GM12874 (cell line): ENCODE results near the gene OTUB2.

Source experiments
- TF ChIP-seq, protein P1 (sequence below): IDR thresholded peaks from 2 replicates; pipeline ENCODE4 v1.5.1; 2011; ENCODE audit warnings: low read depth, mild to moderate bottlenecking, control low read depth, low read length, moderate library complexity; ENCODE audit not compliant: insufficient read depth

The OTUB2 gene

DNA sequence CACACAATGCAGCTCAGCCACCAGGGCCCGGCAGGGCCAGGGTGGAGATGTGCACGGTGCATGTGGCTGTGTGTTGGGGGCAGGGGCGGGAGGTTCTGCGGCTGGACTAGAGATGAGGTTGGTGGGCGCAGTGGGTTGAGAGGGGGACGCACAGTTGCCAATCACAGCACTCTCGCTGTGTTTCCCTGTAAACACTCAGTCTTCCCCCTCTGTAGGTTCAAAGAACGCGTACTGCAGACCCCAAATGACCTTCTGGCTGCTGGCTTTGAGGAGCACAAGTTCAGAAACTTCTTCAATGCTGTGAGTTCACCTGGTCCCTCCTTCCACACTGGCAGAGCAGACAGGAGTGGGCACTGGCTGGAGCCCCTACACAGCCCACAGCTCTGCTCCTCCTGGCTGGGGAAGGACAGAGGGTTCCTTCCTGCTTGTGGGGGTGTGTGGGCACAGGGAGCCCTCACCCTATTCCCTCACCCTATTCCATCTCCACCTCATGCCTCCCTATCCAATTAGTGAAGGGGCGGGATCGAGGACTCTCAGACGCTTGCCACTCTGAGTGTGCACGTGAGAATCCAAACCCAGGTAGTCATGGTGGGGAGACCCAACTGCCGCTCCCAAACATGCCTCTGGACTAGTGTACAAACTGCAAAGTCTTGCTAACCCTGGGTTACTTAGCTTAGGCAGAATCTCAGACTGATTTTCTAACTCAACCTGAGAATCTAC lies 17.8 kb downstream of the OTUB2 start:
- TF ChIP-seq, protein P1, sequence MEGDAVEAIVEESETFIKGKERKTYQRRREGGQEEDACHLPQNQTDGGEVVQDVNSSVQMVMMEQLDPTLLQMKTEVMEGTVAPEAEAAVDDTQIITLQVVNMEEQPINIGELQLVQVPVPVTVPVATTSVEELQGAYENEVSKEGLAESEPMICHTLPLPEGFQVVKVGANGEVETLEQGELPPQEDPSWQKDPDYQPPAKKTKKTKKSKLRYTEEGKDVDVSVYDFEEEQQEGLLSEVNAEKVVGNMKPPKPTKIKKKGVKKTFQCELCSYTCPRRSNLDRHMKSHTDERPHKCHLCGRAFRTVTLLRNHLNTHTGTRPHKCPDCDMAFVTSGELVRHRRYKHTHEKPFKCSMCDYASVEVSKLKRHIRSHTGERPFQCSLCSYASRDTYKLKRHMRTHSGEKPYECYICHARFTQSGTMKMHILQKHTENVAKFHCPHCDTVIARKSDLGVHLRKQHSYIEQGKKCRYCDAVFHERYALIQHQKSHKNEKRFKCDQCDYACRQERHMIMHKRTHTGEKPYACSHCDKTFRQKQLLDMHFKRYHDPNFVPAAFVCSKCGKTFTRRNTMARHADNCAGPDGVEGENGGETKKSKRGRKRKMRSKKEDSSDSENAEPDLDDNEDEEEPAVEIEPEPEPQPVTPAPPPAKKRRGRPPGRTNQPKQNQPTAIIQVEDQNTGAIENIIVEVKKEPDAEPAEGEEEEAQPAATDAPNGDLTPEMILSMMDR = no peak

DNA sequence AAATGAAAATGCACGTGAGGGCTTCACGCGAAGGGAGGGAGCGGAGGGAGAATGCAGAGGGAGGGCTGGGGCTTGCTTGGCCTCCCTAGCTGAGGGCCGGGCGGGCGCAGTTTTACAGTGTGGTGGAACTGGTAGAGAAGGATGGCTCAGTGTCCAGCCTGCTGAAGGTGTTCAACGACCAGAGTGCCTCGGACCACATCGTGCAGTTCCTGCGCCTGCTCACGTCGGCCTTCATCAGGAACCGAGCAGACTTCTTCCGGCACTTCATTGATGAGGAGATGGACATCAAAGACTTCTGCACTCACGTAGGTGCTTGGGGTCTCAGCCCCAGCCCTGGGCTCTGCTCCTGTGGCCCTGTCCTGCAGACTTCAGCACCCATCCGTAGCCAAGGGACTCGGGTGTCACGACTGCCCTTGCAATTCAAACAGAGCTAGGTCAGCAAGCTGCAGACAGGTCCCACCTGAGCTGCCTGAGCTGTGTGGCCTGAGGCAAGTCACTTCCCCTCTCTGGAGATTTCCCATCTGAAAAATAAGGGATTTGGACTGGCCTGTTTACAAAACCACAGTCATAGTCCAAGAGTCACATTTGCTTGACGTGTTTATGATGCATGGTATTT lies 18.4 kb downstream of the OTUB2 start:
- TF ChIP-seq, protein P1 = no peak

DNA sequence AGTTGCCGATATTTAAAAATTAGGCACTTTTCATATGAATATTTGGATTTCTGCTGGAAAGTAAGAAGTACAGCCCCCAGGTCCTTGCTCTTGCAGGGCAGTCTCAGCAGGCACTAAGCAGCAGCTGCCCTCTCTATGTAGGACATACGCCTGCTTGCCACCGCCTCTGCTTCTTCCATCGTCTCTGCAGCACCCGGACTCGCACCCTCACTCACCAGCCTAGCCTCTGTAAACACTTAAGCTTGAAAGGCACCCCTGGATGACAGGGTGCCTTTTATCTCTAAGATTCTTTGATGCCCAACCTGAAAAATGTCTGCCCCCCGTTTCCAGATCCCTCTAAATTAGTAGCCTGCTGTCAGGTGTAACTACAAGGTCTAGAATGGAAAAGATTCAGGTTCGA lies 19.0 kb downstream of the OTUB2 start:
- TF ChIP-seq, protein P1 = no peak

DNA sequence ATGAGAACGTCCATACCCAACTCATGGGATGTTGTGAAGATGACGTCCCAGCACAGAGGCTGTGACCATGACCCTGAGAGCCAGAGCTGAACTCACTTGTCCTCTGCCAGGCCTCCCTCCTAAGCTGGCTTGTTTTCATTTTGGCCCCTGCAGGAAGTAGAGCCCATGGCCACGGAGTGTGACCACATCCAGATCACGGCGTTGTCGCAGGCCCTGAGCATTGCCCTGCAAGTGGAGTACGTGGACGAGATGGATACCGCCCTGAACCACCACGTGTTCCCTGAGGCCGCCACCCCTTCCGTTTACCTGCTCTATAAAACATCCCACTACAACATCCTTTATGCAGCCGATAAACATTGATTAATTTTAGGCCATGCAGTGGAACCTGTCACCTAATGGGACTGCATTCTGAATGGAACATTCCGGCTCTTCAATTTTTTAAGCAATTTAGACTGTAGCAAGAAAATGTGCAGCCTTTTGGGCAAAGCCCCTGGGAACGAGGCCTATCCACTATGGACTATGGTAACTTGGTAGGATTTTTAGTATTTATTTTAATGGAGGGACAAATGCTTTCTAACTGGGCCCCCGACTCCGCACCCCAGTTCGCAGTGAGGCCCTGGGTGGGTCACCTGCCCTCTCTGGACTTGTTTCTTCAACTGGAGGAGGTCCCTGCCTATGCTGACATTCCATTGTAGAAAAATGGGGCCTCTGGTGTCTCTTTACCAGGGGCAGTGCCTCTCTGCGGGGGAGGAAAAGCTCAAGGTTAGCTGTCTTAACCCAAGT lies 19.6 kb downstream of the OTUB2 start:
- TF ChIP-seq, protein P1 = no peak

DNA sequence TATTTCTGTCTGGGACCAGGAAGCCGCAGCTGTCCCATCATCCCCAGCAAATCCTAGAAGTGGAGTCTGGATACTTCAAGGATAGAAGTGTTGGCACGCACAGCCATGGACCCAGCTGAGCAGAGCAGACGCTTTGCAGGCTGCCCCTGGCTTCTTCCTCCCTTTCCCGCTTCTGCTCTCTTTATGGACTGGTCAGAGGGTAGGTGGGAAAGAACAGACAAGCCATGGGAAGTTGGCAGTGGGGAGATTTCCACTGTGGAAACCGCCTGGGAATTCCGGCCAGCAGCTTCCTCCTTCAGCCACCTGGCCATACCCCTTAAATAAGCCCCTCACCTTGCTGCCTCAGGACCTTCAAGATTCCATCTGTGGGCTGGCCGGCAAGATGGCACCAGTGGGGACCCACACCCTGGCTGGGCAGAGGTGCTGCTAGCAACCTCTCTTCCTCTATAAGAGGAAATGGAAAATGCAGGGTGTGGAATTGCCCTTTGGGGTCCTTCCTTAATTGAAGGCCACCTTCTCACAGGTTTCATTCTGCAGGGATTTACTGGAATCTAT lies 20.6 kb downstream of the OTUB2 start:
- TF ChIP-seq, protein P1 = no peak

DNA sequence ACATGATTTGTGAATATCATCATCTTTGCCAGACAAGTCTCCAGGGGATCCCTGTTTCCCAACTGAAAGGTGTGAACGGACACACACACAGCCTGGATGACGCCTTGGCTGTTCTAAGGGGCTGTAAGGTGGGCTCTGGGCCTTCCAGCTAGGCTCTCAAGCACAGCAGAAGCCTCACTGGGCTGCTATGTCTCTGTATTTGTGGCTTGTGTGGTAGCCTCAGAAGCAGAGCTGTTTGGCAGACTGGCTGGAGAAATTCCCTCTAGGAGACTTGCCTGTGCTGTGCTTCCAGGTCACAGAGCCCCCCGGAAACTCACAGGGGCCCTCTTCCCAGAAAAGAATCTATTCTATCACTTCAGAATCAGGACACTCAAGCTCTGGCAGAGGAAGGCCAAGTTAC lies 21.4 kb downstream of the OTUB2 start:
- TF ChIP-seq, protein P1 = no peak
